ENCODE results near the gene FPR2.

DNA sequence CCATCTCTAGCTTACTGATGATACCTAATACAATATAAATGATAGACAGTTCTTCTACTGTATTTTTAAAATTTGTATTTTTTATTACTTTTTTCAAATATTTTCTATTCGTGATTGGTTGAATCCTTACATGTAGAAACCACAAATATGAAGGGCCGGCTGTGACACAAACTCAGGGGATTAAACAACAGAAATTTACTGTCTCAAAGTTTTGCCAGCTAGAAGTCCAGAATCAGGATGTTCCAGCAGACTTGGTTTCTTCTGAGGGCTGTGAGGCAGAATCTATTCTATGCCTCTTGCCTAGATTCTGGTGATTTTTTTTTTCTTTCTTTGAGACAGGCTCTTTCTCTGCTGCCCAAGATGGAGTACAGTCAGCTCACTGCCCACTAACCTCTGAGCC lies 23.1 kb upstream of the FPR2 start:
- TF ChIP-seq CTCF (conservative IDR thresholded peaks at IDR 0.05; ENCODE audit: low read depth in 2 of 2): no peak
- TF ChIP-seq EZH2 (IDR thresholded peaks at IDR 0.05; ENCODE audit: low read depth, unreplicated experiment): no peak
